M059J (cell line): ENCODE measurements around the gene GIGYF2. TPM values are rescaled to one million over a fixed set of nuclear protein-coding genes. Genes with fewer than 3 reads are reported as not detected.
A peak's percentile ranks its signal among the peaks of the same experiment; 100 is the strongest.

Source experiments
- DNase-seq: peaks from one replicate; pipeline ENCODE4 v3.0.0-alpha.2; 2012; ENCODE audit warnings: low read depth
- total RNA-seq: library from RNA; depleted of rRNA; stranded (reverse); fragments of >200 nt; shearing (Covaris generic); gene quantifications from 2 replicates; pipeline ENCODE4 v1.2.3, GENCODE V29; 2014

The GIGYF2 gene
- total RNA-seq, 1 experiment from 2014 or later: 45.6 TPM

GRCh38 chr2:232878855-232879617, 181.9 kb downstream of the GIGYF2 start:
- no peak for DNase-seq

GRCh38 chr2:232879618-232880494, 182.7 kb downstream of the GIGYF2 start:
- DNase-seq: no peak

GRCh38 chr2:232880764-232881351, 183.7 kb downstream of the GIGYF2 start:
- no peak for DNase-seq

- DNase-seq: no peak
Measured at GRCh38 chr2:232882085-232882484, 185.0 kb downstream of the GIGYF2 start.

- DNase-seq: no peak
Measured at GRCh38 chr2:232882505-232883115, 185.5 kb downstream of the GIGYF2 start.

- DNase-seq: no peak
Measured at GRCh38 chr2:232883116-232883721, 186.1 kb downstream of the GIGYF2 start.

- DNase-seq: no peak
Measured at GRCh38 chr2:232884001-232884421, 186.9 kb downstream of the GIGYF2 start.

- no peak for DNase-seq
Measured at GRCh38 chr2:232884549-232885263, 187.6 kb downstream of the GIGYF2 start.

GRCh38 chr2:232885264-232885961, 188.3 kb downstream of the GIGYF2 start:
- no peak for DNase-seq

GRCh38 chr2:232886176-232886575, 189.0 kb downstream of the GIGYF2 start:
- no peak for DNase-seq

- no peak for DNase-seq
Measured at GRCh38 chr2:232886632-232887031, 189.5 kb downstream of the GIGYF2 start.

- DNase-seq: no peak
Measured at GRCh38 chr2:232887171-232887850, 190.2 kb downstream of the GIGYF2 start.

- no peak for DNase-seq
Measured at GRCh38 chr2:232888099-232888836, 191.1 kb downstream of the GIGYF2 start.

GRCh38 chr2:232888839-232889529, 191.9 kb downstream of the GIGYF2 start:
- no peak for DNase-seq

GRCh38 chr2:232889876-232890401, 192.8 kb downstream of the GIGYF2 start:
- DNase-seq: no peak

GRCh38 chr2:232890536-232890895, 193.4 kb downstream of the GIGYF2 start:
- no peak for DNase-seq

- DNase-seq: peak; percentile 73
Measured at GRCh38 chr2:232890896-232891601, 193.9 kb downstream of the GIGYF2 start.
